GM21381 (cell line): Measurements from ENCODE around the gene CCDC149.

Experiments used
- ATAC-seq: cut with Tn5 transposase; IDR thresholded peaks from one replicate; pipeline ENCODE4 v1.9.1; 2021; ENCODE audit warnings: mild to moderate bottlenecking, moderate library complexity; ENCODE audit not compliant: unreplicated experiment

The CCDC149 gene

GRCh38 chr4:24912252-24913118, at the start of gene CCDC149:
TSS of gene CCDC149 (minus strand) at chr4:24913042. CDS start at chr4:24912864, 178 bp downstream.
- no peak for ATAC-seq

- no peak for ATAC-seq
Measured at GRCh38 chr4:24957886-24958285, 45.0 kb upstream of the CCDC149 start.

- no peak for ATAC-seq
Measured at GRCh38 chr4:24956763-24957162, 43.9 kb upstream of the CCDC149 start.

- ATAC-seq = no peak
Measured at GRCh38 chr4:24956091-24956490, 43.2 kb upstream of the CCDC149 start.

- no peak for ATAC-seq
Measured at GRCh38 chr4:24952667-24953066, 39.8 kb upstream of the CCDC149 start.

GRCh38 chr4:24949970-24950369, 37.1 kb upstream of the CCDC149 start:
- no peak for ATAC-seq

- no peak for ATAC-seq
Measured at GRCh38 chr4:24937917-24938281, 25.1 kb upstream of the CCDC149 start.

GRCh38 chr4:24937176-24937916, 24.5 kb upstream of the CCDC149 start:
- no peak for ATAC-seq

- no peak for ATAC-seq
Measured at GRCh38 chr4:24935856-24936255, 23.0 kb upstream of the CCDC149 start.

- no peak for ATAC-seq
Measured at GRCh38 chr4:24934311-24934710, 21.5 kb upstream of the CCDC149 start.

- no peak for ATAC-seq
Measured at GRCh38 chr4:24933684-24934275, 20.9 kb upstream of the CCDC149 start.

GRCh38 chr4:24932515-24933225, 19.8 kb upstream of the CCDC149 start:
- no peak for ATAC-seq

GRCh38 chr4:24930151-24930550, 17.3 kb upstream of the CCDC149 start:
- ATAC-seq = no peak

GRCh38 chr4:24928708-24929107, 15.9 kb upstream of the CCDC149 start:
- no peak for ATAC-seq

GRCh38 chr4:24927049-24927448, 14.2 kb upstream of the CCDC149 start:
- ATAC-seq = no peak

GRCh38 chr4:24924309-24924781, 11.5 kb upstream of the CCDC149 start:
- ATAC-seq = no peak

GRCh38 chr4:24923550-24923949, 10.7 kb upstream of the CCDC149 start:
- no peak for ATAC-seq

- ATAC-seq = no peak
Measured at GRCh38 chr4:24923002-24923401, 10.2 kb upstream of the CCDC149 start.

- ATAC-seq = no peak
Measured at GRCh38 chr4:24922416-24922815, 9.6 kb upstream of the CCDC149 start.

- ATAC-seq = no peak
Measured at GRCh38 chr4:24921491-24921890, 8.6 kb upstream of the CCDC149 start.

GRCh38 chr4:24920008-24920407, 7.2 kb upstream of the CCDC149 start:
- no peak for ATAC-seq
